Measurements from ENCODE around the gene MEIOSIN.

DNA sequence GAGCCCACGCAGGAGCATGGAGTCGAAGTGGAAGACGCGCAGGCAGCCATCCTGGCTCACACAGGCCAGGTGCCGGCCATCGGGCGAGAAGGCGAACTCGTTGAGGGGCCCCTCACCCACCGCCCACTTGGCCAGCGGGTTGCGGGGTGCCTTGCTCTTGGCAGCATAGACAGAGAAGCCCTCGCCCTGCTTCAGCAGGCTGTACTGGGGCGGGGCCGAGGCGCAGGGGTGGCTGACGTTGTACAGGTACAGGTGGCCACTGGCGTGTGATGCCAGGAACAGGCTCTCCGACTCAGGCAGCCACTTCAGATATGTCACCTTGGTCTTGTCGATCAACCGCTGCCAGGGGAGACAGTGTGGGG lies 53.3 kb downstream of the MEIOSIN start:
- TF ChIP-seq EZH2phosphoT487 (IDR thresholded peaks at IDR 0.05; ENCODE audit: insufficient read depth, low read depth) (no peak), EZH2 (IDR thresholded peaks at IDR 0.05; ENCODE audit: insufficient read depth, poor library complexity, severe bottlenecking) (no peak)
